AG08395 (cell line): Measurements from ENCODE around the gene UBAC1.
A peak's percentile ranks its signal among the peaks of the same experiment; 100 is the strongest.
"Not testable (repeated sequence)": the region's sequence is repeated elsewhere in the genome, so short reads cannot be mapped to it uniquely, and the experiment has no call there.

Source experiments
- DNase-seq: peaks from one replicate; pipeline ENCODE4 v3.0.0; 2012; ENCODE audit warnings: mixed read lengths, low spot score

UBAC1 gene

DNA sequence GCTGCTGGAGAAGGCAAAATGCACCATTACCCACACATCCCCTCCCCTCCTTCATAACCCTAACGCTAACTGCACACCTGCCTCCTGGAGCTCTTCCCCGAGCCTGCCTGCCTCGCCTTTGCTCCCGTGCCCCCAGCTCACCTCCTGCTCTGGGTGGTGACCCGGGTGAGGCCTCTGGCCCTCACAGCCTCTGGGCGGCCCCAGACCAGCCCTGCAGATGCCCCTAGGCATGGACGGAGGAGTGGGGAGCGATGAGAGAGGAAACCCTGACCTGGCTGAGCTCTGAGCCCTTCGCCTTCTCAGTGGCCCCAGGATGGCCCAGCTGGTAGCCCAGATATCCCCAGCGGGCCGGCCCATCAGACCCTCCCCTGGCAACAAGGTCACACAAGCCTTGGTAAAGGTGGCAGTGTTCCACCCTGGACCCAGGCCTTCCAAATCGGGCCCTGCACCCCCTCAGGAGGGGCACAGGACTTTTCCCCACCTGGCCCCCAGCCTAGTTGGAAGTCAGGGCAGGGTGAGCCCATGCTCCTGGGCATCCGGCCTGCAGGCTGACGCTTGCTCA, 39.3 kb downstream of the UBAC1 start:
- DNase-seq, result no peak

DNA sequence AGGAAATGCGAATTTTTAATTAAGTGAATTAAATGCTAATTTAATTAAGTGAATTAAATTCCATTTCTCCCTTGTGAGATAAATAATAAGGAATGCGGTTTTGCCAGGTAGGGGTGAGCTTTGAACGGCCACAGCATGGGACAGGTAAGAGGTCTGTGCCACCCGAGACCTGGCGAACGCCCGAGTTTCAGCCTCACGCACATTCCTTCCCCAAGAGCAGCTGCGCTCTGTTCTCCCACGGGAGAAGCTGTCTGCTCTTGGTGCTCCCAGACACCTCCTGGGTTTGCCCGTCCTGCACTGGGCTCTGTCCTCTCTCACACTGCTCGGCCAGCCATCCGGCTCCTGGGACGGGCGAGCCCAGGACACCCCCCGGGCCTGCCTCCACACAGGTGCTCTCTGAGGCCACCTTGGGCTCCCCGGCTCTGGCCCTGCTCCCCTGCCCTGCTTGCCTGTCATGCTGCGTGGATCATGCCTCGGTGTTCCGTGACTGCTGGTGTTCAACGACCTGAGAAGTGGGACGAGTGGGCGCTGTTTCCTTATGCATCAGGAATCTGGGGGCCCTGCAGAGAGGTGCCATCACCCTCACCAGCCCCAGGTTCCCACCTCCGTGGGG, 40.1 kb downstream of the UBAC1 start:
- DNase-seq, result no peak

DNA sequence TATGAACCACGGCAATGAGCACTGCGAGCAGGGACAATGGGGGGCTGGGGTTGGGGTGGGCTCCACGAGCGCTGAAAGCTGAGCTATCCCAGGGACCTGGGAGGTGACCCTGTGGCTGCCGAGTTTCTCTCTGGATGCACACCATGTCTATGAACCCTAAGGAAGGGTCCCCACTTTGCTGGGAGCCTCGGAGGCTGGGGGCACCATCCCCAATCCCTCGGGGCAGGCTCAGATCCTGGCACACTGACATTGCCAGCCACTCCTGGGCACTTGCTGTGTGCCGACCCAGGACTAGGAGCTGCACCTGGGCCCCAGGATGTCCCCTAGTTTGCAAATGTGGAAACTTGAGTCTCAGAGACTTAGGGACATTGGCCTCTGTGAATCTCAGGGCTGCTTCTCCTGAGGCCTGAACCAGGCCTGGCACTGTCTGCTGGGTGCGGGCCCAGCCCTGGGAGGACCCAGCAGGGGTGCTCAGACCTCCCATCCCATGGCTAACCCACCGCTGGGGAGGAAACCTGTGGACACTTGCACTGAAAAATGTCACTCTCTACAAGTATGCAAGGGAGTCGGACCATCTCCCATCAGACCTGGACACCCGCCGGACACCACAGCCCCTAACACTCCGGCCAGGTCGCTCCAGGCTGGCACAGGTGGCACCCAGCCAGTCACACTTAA, 40.8 kb downstream of the UBAC1 start:
- no peak for DNase-seq

DNA sequence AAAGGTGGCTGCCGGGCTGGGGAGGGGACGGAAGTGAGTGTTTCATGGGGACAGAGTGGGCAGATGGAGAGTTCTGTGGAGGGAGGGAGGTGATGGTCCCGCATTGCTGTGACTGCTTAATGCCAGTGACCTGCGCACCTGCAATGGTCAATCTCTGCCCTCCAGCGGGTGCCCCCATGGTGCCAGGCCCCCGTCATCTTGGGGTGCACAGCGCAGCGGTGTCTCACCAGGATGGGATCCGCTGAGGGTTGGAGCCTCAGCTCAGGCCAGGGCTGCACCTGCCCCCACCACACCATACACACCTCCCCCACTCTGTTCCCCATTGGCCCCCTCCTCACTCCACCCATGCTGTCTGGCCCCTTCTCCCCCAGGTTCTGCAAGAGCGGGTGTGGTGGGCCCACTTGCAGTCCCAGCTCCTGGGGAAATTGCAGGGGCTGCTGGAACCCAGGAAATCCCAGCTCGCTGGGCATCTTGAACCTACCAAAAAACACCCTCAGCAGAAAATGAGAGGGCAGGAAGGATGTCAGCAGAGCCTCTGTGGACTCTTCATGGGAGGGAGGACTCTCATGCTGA, 41.8 kb downstream of the UBAC1 start:
- no peak for DNase-seq

DNA sequence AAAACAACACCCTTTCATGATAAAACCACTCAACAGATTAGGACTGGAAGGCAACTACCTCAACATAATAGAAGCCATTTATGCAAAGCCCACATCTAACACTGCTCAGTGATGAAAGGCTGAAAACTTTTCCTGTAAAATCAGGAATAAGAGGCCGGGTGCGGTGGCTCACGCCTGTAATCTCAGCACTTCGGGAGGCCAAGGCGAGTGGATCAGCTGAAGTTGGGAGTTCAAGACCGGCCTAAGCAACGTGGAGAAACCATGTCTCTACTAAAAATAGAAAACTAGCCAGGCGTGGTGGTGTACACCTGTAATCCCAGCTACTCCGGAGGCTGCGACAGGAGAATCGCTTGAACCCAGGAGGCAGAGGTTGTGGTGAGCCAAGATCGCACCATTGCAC, 44.9 kb downstream of the UBAC1 start:
- DNase-seq, result not testable (repeated sequence)

DNA sequence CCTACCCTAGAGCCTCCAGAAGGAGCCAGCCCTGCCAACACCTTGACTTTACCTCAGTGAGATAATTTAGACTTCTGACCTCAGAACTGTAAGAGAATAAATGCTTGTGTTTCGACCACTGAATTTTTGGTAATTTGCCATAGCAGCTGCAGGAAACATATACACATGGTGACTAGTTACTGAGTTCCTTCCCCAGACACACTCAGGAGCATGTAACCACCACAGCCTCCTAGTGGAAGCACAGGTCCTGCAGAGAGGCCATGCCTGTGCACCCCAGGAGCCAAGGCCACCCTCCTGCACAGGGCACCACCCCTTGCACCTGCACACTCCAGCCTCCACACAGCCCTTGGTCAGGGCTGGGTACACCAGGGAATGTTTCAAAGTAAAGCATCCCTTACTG, 46.3 kb downstream of the UBAC1 start:
- no peak for DNase-seq

DNA sequence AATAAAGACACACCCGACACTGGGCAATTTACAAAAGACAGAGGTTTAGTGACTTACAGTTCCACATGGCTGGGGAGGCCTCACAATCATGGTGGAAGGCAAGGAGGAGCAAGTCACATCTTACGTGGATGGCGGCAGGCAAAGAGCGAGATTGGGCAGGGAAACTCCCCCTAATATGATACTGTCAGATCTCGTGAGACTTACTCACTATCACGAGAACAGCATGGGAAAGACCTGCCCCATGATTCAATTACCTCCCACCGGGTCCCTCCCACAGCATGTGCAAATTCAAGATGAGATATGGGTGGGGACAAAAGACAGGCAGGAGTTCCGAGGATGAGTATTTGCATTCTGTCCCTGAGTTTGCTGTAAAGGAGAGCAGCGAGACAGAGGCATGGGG, 49.9 kb downstream of the UBAC1 start:
- not testable (repeated sequence) for DNase-seq

DNA sequence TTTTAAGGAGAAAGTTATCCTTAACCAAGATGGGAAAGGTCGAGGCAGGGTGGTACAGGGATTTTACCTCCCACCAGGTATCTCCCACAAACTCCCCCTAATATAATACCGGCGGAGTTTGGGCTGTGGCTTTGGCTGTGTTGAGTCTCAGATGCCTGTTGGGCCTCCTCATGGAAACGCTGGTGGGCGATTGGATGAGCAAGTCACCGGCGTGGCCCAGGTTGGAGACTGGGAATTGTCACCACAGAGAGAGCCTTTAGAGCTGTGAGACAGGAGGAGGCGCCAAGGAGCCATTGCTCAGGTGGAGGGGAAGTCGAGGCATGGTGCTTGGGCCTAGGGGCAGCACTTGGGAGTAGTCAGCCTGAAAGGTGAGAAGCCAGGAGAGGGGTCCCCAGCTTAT, 50.4 kb downstream of the UBAC1 start:
- DNase-seq, result no peak

DNA sequence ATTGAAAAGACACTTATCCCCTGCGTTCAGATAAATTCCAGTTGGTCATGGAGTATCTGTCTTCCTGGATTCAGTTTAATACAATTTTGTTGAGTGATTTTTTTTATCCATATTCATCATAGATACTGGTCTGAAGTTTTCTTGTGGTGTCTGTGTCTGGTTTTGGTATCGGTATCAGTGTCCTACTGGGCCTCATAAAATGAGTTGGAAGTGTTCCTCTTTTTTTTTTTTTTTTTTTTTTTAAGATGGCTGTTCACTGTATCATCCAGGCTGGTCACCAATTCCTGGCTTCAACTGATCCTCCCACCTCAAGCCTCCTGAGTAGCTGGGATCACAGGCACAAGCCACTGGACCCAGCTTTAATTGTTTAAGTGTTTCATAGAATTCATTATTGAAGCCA, 51.0 kb downstream of the UBAC1 start:
- DNase-seq, result no peak

DNA sequence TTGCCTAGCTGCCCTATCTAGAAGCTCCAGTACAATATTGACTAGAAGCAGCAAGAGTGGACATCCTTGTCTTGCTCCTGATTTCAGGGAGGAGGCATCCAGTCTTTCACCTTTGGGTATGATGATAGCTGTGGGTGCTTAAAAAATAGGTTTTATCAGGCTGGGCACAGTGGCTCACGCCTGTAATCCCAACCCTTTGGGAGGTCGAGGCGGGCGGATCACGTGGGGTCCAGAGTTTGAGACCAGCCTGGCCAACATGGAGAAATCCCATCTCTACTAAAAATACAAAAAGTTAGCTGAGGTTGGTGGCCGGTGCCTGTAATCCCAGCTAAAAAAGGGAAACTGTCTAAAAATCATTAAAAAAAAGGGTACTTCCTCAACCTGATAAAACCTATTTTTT, 51.8 kb downstream of the UBAC1 start:
- DNase-seq, result no peak

DNA sequence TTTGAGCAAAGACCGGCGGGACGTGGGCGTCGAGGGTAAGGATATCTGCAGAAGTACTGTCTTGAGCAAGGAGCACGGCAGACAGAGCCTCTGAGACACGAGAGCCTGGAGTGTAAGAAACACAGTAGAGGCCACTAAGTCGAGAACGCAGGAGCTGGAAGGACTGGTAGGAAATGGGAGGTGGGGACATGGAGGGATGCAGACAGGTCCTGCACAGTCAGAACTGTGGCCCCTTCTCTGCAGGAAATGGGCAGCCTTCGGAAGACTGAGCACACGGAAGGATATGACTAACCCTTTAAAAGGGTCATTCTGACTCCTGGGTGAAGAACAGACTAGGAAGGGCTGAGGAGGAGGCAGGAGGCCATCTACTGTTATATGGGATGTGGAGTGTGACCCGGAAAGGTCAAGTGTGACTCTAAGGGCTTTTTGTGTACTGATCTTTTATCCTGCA, 52.4 kb downstream of the UBAC1 start:
- DNase-seq, result no peak

DNA sequence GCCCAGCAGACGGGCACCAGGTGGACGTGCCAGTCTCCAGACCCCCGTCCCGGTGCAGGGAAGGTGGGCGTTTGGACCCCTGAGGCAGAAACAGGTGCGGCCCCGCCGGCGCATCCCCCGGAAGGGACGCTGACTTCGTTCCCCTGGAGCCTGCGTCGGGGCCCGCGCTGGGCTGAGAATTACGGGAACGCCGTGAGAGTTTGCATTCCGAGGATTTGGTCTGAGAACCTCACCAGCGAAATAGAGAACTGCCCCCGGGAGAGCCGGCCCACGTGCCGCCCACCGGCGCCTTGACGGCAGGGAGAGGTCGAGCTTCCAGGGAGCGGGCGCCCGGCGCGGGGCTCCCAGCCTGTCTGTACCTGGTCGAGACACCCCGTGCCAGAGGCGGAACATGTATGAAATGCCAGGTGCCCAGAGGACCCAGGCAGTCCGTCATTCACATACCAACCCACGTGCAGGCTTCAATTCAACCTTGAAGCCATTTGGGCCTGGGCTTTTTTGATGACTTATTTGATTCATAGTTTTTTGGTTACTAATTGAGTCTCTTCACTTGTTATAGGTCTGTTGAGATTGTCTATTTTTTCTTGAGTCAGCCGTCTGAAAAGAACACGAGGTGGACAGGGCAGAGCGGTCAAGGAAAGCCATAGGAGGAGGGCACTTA, 53.0 kb downstream of the UBAC1 start:
- DNase-seq, result no peak

DNA sequence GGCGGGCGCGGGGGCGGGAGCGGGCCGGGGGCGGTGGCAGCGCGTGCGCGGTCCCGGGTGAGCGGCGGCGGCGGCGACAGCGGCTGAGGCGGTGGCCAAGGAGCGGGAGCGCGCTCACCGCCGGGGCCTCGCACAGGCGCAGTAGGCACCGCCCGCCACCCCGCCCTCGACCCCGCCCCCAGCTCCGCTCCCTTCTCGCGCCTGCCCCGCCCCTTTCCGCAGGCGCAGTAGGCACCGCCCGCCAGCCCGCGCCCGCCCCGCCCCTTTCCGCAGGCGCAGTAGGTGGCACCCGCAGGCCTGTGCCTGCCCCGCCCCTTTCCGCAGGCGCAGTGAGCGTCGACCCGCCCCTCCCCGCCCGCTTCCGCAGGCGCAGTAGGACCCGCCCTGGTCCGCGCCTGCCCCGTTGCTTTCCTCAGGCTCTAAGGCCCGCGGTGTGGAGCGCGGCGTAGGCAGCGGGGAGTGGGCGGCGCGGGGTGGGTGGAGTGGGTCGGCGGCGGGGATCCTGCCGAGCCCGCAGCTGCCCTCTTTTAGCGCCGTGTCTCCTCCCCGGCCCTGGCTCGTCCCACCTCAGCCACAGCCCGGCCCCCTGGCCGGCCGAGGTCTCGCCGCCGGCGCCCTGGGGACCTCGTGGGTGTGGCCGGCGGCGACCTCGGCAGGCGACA, 53.6 kb downstream of the UBAC1 start, which contains the start of gene CAMSAP1:
CAMSAP1 (minus strand) TSS at position 116 of the 662 bp plus-strand sequence. CDS start 387 bp downstream, outside the sequence.
- DNase-seq, result peak; percentile 100

DNA sequence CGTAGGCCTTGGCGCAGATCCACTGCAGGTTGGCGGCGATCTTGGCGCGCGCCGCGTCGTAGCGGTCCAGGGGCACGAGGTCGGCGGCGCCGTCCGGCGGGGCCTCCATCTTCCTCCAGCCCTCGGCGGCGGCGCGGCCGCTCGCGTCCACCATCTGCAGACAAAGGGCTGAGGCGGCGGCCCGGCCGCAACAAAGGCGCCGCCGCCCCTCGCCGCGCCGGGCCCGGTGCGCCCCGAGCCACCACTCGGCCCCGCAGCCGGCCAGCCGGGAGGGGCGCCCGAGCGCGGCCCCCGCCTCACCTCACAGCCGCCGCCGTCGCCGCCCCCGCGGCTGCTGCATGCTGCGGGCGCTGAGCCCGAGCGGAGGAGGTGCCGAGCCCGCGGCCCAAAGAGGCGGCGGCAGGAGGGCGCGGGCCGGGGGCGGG, 54.2 kb downstream of the UBAC1 start:
- DNase-seq, result peak; percentile 24

DNA sequence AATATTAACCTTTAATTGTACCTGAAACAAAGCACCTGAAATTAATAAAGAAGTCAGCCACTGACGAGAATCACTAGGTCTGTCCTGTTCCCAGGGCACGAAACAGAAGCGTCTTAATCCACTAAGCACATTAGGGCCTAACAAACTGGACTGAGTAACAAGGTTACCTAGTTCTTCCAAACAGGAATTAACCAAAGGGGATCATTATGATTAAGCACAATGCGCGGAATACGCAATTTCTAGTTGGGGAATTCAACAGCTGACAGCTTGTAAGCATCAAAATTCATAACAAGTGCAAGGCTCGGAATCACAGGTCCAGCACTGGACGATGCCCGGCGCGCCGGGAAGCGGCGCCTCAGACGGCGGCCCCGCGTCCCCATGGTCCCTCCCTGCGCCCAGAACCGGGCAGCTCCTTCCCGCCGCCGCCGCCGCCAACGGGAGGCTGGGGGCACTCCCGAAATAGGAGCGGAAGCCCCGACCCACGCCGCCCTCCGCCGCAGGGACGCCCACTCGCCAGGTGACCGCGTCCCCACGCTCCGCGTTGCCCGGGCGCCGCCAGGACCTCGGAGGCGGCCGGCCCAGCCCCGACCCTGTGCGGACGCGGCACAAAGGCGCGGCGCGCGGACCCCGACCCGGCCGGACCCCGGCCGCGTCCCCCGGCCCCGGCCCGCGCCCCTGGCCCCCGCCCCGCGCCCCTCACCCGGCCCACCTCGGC, 54.7 kb downstream of the UBAC1 start:
- no peak for DNase-seq

DNA sequence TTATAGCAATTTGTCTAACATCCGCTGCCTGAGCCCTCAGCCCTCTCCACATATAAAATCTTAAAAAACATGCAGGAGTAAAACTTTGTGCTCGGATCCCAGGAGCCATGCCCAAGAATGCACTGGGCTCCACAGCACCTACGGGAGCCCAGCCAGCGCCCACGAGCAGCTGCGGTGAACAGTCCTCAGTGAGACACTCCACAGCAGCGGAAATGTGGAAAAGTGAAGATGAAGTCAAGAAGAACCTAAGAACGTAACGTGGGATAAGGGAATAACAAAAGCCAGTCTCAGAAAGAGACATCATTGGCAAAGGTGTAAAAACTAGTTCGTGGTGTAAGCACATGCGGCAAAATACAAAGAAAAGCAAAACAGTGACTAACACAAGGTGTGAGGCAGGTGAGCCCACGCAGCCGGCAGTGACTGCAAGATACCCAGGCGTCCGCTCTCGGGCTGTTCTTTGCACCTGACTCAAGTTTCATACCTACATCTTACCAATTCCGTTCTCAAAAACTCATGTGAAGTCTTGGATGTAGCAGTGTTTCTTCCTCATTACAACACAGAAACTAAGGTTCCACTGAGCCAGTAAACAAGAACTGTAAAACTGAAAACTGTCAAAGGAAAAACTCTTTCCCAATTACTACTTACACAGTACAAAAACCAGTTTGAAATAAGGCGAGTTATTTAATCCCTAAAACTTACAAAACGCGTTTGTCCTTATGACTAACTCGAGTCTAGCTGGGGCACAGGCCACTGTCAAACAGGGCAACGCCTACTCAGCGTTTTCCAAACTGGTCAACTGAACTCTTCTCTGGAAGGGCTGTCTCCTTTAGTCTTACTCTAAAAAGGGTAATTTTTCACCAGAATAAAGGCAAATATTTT, 55.6 kb downstream of the UBAC1 start:
- DNase-seq, result no peak

DNA sequence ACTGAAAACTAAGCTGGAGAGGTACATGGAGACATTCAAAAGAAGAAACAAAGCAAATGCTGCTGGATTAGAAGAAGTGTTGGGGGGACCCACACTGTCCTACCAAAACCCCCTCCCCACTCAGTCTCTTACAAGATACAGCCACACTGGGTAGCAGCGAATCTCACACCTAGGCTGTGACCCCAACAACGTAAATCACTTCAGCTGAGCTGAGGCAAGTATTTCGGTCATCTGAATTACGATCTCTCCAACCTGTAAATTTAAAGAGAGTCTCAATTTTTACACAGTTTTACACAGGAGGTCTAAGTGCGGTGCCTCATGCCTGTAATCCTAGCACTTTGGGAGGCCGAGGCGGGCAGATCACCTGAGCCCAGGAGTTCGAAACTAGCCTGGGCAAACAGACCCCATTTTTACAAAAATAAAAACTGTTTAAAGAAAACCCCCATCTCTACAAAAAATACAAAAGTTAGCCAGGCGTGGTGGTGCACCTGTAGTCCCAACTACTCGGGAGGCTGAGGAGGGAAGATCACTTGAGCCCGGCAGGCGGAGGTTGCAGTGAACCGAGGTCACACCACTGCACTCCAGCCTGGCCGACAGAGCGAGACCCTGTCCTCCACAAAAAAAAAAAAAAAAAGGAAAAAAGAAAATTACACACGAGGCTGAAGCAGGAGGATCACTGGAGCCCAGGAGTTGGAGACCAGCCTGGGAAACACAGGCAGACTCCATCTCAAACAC, 57.2 kb downstream of the UBAC1 start:
- no peak for DNase-seq

DNA sequence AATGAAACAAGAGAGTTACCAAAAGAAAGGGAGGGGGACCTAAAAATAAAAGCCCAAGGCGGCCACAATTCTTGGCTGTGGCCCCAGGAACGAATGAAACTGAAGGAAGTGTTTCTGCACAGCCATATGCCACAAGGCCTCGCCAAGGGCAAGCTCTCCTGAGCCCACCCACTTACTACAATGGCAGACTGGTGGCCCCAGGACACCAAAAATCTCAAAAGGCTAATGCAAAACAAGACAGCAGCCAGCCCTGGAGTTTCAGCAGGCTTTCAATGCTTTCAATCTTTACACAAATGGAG, 57.9 kb downstream of the UBAC1 start:
- DNase-seq, result no peak

DNA sequence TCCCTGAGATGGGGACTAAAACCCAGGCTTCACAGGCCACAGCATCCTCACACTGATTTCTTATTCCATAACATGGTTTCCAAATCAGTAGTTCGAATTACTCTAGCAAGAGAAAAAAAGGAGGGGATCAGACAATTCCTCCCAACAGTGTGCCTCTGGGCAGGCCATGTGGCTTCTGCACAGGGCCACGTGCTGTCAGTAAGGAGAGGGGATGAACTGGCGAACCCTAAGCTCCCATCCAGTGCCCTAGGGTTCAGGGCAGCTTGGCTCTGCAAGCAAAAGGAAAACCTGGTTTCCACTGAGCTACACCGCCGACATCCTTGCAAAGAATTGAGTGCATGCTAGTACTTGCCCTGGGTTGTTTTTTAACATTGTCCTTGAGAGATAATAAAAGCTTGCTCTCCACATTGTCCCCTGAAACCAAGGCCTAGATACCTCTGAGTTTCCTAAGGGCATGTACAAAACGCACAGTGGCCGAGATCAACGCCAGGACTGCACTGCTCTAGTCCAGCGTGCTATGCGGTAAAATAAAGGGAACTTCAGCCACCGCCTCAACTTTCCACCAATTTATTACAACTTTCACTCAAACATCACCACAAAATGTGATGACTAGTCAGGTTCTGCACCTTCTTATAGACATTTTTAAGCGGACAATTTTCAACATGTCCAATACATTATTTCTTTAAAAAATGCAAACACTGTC, 58.4 kb downstream of the UBAC1 start:
- DNase-seq, result no peak
